ENCODE results near the gene MRGPRX4. TPM values are rescaled to one million over a fixed set of nuclear protein-coding genes. Genes with fewer than 3 reads are reported as not detected.

Gene MRGPRX4
- total RNA-seq, 3 donors from 2014 or later: not detected

DNA sequence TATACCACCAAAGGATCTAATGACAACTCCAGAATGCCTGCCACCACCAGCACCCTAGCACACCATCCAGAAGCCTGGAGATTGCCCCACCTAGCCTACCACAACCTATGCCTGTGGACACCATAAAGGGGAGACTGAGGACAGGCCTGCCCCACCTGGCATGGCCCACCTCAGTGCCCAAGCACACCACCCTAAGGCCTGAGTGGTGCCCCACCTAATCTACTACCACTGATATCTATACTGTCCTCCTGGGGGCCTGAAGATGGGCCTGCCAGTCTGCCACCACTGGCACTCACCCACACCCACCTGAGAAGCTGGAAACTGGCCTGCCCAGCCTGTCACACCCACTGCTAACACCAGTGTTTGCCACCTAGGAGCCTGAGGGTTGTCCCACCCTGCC, 32.1 kb downstream of the MRGPRX4 start:
- TF ChIP-seq POLR2AphosphoS5 (IDR thresholded peaks at IDR 0.05): no peak
- TF ChIP-seq, protein P1, sequence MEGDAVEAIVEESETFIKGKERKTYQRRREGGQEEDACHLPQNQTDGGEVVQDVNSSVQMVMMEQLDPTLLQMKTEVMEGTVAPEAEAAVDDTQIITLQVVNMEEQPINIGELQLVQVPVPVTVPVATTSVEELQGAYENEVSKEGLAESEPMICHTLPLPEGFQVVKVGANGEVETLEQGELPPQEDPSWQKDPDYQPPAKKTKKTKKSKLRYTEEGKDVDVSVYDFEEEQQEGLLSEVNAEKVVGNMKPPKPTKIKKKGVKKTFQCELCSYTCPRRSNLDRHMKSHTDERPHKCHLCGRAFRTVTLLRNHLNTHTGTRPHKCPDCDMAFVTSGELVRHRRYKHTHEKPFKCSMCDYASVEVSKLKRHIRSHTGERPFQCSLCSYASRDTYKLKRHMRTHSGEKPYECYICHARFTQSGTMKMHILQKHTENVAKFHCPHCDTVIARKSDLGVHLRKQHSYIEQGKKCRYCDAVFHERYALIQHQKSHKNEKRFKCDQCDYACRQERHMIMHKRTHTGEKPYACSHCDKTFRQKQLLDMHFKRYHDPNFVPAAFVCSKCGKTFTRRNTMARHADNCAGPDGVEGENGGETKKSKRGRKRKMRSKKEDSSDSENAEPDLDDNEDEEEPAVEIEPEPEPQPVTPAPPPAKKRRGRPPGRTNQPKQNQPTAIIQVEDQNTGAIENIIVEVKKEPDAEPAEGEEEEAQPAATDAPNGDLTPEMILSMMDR (IDR thresholded peaks at IDR 0.05): no peak
- TF ChIP-seq POLR2A (IDR thresholded peaks at IDR 0.05): no peak
- peaks cover 0 to 13% of the 10 kb centered on the region in 2 donors for H3K27me3 ChIP-seq
- H3K9me3 ChIP-seq: peaks cover 0 to 6% of the 10 kb centered on the region in 2 donors
- no peaks in the 10 kb centered on the region for H3K36me3 ChIP-seq
- intact Hi-C loops (cut with DNase I; ENCODE audit: low total_unique reads): loop anchor here (5.0 kb wide), 1 partner anchor 703 kb away; no protein-coding TSS in a partner anchor
- no peak for DNase-seq (ENCODE audit: low spot score in 2 of 2)
- no peak overlapping the region for H3K27ac ChIP-seq
- H3K4me3 ChIP-seq: no peak overlapping the region
- H3K4me1 ChIP-seq: no peaks in the 10 kb centered on the region

DNA sequence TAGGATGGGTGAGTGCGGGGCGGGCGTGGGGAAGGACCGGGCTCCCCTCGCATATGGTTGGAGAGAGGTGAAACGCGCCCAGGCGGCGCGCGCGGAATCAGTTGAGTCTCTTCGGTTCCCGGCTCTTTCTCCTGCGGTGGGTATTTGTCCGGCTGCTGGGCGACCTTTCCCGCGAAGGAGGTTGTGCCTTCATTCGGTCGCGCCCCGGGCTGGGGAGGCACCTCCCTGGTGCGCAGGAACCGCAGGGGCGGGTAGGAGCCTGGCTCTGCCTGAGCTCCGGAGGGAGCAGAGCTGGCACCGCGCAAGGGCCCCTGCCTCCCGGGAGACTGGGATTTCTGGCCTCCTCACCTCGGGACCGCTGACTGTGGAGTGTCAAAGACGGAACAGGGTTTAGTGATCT, 36.4 kb downstream of the MRGPRX4 start:
- Histone ChIP-seq H3K4me3 (no peak overlapping the region), H3K9me3 (peaks cover 0 to 6% of the 10 kb centered on the region in 2 donors), H3K27ac (no peak overlapping the region), H3K36me3 (no peaks in the 10 kb centered on the region), H3K4me1 (no peaks in the 10 kb centered on the region), H3K27me3 (peaks cover 0 to 8% of the 10 kb centered on the region in 2 donors)
- intact Hi-C loops (cut with DNase I; ENCODE audit: low total_unique reads): loop anchor here (5.0 kb wide), 1 partner anchor 698 kb away; no protein-coding TSS in a partner anchor
- no peak for DNase-seq (ENCODE audit: low spot score in 2 of 2)
- no peak for TF ChIP-seq POLR2AphosphoS5 (IDR thresholded peaks at IDR 0.05)

DNA sequence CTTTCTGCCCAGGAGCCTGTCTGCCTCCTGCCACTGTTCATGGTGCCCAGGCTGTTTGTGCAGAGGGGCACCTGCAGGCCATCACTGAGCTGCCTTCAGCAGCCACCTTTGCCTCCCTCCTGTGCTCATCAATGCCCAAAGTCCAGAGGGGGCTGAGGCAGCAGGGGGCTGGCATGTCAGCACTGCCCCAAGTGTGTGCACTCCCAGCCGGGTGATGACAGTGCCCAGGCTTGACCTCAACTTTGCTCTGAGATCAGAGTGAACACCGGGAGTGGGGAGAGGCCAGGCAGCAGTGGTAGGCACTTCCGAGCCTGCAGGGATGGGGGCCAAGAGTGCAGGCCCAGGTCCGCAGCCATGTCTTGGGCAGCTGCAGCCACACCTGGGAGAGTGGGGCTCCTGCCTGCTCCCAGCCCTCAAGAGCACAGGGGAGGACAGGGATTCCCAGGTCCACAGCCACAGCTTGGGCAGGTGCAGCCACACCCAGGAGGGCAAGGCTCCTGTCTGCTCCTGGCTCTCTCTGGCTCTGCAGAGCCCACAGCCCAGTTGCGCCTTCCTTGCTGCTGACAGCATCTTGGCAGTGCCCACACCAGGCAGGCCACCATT, 48.7 kb downstream of the MRGPRX4 start:
- Histone ChIP-seq H3K4me3 (no peak overlapping the region), H3K27me3 (no peaks in the 10 kb centered on the region), H3K9me3 (peaks cover 0 to 3% of the 10 kb centered on the region in 2 donors), H3K36me3 (no peaks in the 10 kb centered on the region), H3K27ac (no peak overlapping the region), H3K4me1 (no peaks in the 10 kb centered on the region)
- intact Hi-C loops (cut with DNase I; ENCODE audit: low total_unique reads): no loop called here
- no peak for DNase-seq (ENCODE audit: low spot score in 2 of 2)
- TF ChIP-seq POLR2AphosphoS5 (IDR thresholded peaks at IDR 0.05): no peak
- TF ChIP-seq, protein P1 (IDR thresholded peaks at IDR 0.05): no peak
- no peak for TF ChIP-seq POLR2A (IDR thresholded peaks at IDR 0.05)

DNA sequence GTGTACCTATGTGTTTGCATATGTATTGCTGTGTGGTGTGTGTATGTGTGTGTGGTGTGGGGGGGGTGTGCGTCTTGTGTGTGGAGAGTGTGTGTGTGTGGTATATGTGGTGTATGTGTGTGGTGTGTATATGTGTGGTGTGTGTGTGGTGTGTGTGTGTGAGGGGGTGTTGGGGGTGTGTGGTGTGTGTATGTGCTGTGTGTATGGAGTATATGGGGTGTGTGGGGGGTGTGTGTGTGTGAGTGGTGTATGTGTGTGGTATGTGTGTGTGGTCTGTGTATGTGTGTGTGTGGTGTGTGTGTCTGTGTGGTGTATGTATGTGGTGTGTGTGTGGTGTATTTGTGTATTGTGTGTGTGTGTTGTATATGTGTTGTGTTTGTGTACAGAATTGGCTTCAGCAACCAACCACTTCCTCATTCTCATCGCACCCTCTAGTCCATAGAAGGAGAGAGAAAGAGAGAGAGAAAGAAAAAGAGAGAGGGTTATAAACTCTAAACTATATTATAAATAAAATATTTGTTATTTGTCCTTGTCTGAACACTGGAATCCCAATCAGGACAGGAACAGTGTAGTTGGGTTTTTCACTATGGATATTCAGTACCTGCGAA, 50.3 kb downstream of the MRGPRX4 start:
- Histone ChIP-seq H3K4me1 (no peaks in the 10 kb centered on the region), H3K27ac (no peak overlapping the region), H3K9me3 (peaks cover 0 to 3% of the 10 kb centered on the region in 2 donors), H3K36me3 (no peaks in the 10 kb centered on the region), H3K27me3 (no peaks in the 10 kb centered on the region), H3K4me3 (no peak overlapping the region)
- no peak for DNase-seq (ENCODE audit: low spot score in 2 of 2)
- intact Hi-C loops (cut with DNase I; ENCODE audit: low total_unique reads): no loop called here
- TF ChIP-seq POLR2A (IDR thresholded peaks at IDR 0.05) (no peak), POLR2AphosphoS5 (IDR thresholded peaks at IDR 0.05) (no peak)
- TF ChIP-seq, protein P1 (IDR thresholded peaks at IDR 0.05): no peak

Other genes with a start within 250 kb of the MRGPRX4 start
- 10 to 100 TPM; 31.8 to 47.5 (median 41.9) TPM for gene SERGEF, start 159.8 kb upstream of the MRGPRX4 start, total RNA-seq
- gene TPH1, start 126.6 kb upstream of the MRGPRX4 start, total RNA-seq: 1 to 10 TPM in 2 of 3 donors, under 1 TPM in 1; 0.64 to 2.6 (median 1.2) TPM
- gene SAAL1, start 66.8 kb upstream of the MRGPRX4 start, total RNA-seq: 10 to 100 TPM; 12.3 to 16.4 (median 16.0) TPM
- 1 to 10 TPM in 2 of 3 donors, not detected in 1; 2.0 to 5.2 TPM for gene MRGPRX3, start 40.3 kb upstream of the MRGPRX4 start, total RNA-seq
- 10 to 100 TPM in 1 of 3 donors, 1 to 10 TPM in 1, not detected in 1; 5.6 to 45.2 TPM for gene SAA4, start 64.0 kb downstream of the MRGPRX4 start, total RNA-seq
- 100 to 1,000 TPM in 2 of 3 donors, 1 to 10 TPM in 1; 7.5 to 567 (median 428) TPM for gene SAA2, start 75.8 kb downstream of the MRGPRX4 start, total RNA-seq
- gene SAA1, start 93.4 kb downstream of the MRGPRX4 start, total RNA-seq: 1,000 to 10,000 TPM in 1 of 3 donors, 100 to 1,000 TPM in 1, 10 to 100 TPM in 1; 78.1 to 1,384 (median 818) TPM
- gene HPS5, start 149.3 kb downstream of the MRGPRX4 start, total RNA-seq: 100 to 1,000 TPM in 1 of 3 donors, 10 to 100 TPM in 2; 18.7 to 166 (median 57.0) TPM
- 10 to 100 TPM; 73.1 to 83.7 (median 74.4) TPM for gene GTF2H1, start 149.7 kb downstream of the MRGPRX4 start, total RNA-seq
- gene LDHA, start 221.7 kb downstream of the MRGPRX4 start, total RNA-seq: 100 to 1,000 TPM; 433 to 515 (median 501) TPM
- not detected for gene LDHC, start 239.5 kb downstream of the MRGPRX4 start, total RNA-seq

Measured in breast epithelium (tissue), 4 donors.